Ovary (tissue), 9 donors: ENCODE measurements around the gene ADD1. TPM values are rescaled to one million over a fixed set of nuclear protein-coding genes. Genes with fewer than 3 reads are reported as not detected.

Experiments
- DNase-seq, 5 donors: peaks; one replicate each; pipeline ENCODE4 v3.0.0-alpha.2; 2019 to 2020
- H3K27ac ChIP-seq, 2 donors: fragments of 200-600 bp; one replicate each; pipeline versions ENCODE4 v1.5.1 to v1.8.0; 2019 to 2022
- H3K27me3 ChIP-seq: fragments of 200-600 bp; one replicate; pipeline ENCODE4 v1.8.0; 2022
- H3K36me3 ChIP-seq: fragments of 200-600 bp; sonication (generic); one replicate; pipeline ENCODE4 v1.5.1; 2019
- H3K4me1 ChIP-seq: one replicate; pipeline ENCODE4 v1.8.1; 2013; ENCODE audit warnings: mild to moderate bottlenecking, moderate library complexity; ENCODE audit not compliant: insufficient read depth
- H3K4me3 ChIP-seq: fragments of 200-600 bp; sonication (generic); one replicate; pipeline ENCODE4 v1.5.1; 2017
- H3K9me3 ChIP-seq, 2 donors: fragments of 200-600 bp in 1 of 2; sonication (generic) in 1 of 2; one replicate each; pipeline versions ENCODE4 v1.5.1 to v1.8.1; 2013 to 2019; ENCODE audit warnings: mild to moderate bottlenecking in 1 of 2, moderate library complexity in 1 of 2
- EP300 ChIP-seq: sonication (generic); formaldehyde crosslinking; IDR thresholded peaks from one replicate; pipeline ENCODE4 v1.6.1; 2017; ENCODE audit warnings: antibody characterized with exemption
- POLR2A ChIP-seq: fragments of 450-650 bp; IDR thresholded peaks from one replicate; pipeline ENCODE4 v1.6.1; 2017; ENCODE audit warnings: antibody characterized with exemption, mild to moderate bottlenecking, moderate library complexity
- WGBS, 3 donors: extraction: QIAGEN DNeasy Blood & Tissue Kit in 1 of 3; methylation state at CpG; one replicate each; pipeline versions ENCODE4 v1.1.5 to v1.1.7; 2013 to 2017; 5-methylcytosine and 5-hydroxymethylcytosine counted together
- intact Hi-C, 4 donors: fragments of 100-400 bp; cut with DNase I; formaldehyde crosslinking; loops; one replicate each; pipeline versions ENCODE4 v1.11.0 to v1.15.1; 2022 to 2023
- polyA plus RNA-seq, 2 donors: library from polyadenylated mRNA; stranded (reverse); fragments of 200-250 nt in 1 of 2; fragments of 350-450 nt in 1 of 2; fragmentation: Illumina TruSeq in 1 of 2; extraction: RNeasy Lipid Tissue Mini Kit (QIAGEN cat#74804) in 1 of 2; gene quantifications; one replicate each; pipeline ENCODE4 v1.2.3, GENCODE V29; 2013 to 2014
- total RNA-seq, 7 donors: library from RNA; depleted of rRNA in 2 of 7; stranded (reverse); fragments of >200 nt in 2 of 7; fragmentation: NEBNext Ultra II Directional in 3 of 7; extraction: Animal tissue kit (Norgen Biotek cat#: 25700) in 3 of 7; gene quantifications; one replicate each; pipeline versions ENCODE4 v1.1.0 to v1.2.4, GENCODE V29; 2016 to 2023
- TF ChIP-seq, protein P1 (sequence below), 3 donors: fragments of 450-650 bp in 2 of 3; fragments of 200-600 bp in 1 of 3; IDR thresholded peaks; one replicate each; pipeline versions ENCODE4 v1.5.1 to v1.8.0; 2016 to 2022; ENCODE audit warnings: antibody characterized with exemption in 3 of 3, mild to moderate bottlenecking in 1 of 3
- donor health status: DM: no; HTN: no; CAD: no; lungs with moderate emphysema.
- donor health status: DM: no; HTN: no; CAD: no.
- donor health status: Bipolar disorder and iron deficiency.
- donor health status: DM: yes; HTN: yes; CAD: no.
- donor health status: DM: no; HTN: no; CAD: no.
- donor health status: DM: yes; HTN: yes; CAD: no.

Gene ADD1
- total and polyA plus RNA-seq, 9 donors = 166 to 447 (median 365) TPM

DNA sequence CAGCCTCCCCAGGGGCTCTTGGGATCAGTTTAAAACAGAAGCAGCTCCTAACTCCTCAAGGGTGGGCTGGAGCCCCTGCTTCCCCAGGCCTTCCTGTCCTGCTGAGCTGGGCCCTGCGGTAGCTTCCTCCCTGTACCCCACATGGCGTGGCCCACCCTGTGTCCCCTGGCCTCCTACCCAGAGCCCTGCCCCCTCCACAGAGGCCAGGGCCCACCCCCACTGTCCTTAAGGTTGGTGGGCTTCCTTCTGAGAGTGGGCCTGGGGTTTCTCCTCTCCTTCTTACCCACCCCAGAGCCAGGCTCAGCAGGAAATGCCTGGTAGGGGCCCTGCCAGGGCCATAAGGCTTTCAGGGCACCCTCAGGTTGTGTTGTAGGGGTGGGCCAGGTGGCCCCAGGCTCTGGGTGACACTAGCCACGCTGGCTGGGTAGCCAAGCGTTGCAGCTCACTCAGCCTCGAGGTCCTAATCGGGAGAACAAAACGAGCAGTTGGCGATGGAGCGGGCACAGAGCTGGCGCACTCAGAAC lies 39.1 kb upstream of the ADD1 start:
- H3K27ac ChIP-seq = no peak overlapping the region
- peaks cover 28% of the 10 kb centered on the region for H3K4me1 ChIP-seq
- no peak for TF ChIP-seq POLR2A
- TF ChIP-seq EP300 = no peak
- TF ChIP-seq, protein P1, sequence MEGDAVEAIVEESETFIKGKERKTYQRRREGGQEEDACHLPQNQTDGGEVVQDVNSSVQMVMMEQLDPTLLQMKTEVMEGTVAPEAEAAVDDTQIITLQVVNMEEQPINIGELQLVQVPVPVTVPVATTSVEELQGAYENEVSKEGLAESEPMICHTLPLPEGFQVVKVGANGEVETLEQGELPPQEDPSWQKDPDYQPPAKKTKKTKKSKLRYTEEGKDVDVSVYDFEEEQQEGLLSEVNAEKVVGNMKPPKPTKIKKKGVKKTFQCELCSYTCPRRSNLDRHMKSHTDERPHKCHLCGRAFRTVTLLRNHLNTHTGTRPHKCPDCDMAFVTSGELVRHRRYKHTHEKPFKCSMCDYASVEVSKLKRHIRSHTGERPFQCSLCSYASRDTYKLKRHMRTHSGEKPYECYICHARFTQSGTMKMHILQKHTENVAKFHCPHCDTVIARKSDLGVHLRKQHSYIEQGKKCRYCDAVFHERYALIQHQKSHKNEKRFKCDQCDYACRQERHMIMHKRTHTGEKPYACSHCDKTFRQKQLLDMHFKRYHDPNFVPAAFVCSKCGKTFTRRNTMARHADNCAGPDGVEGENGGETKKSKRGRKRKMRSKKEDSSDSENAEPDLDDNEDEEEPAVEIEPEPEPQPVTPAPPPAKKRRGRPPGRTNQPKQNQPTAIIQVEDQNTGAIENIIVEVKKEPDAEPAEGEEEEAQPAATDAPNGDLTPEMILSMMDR (IDR thresholded peaks at IDR 0.05) = no peak
- no peaks in the 10 kb centered on the region for H3K27me3 ChIP-seq
- WGBS, 3 donors = 92 to 99% (median 93%) methylated on average over 10 of the region's 10 CpGs
- peak in 2 of 5 donors; percentile 17 to 37 for DNase-seq
- no peak overlapping the region for H3K4me3 ChIP-seq
- no peaks in the 10 kb centered on the region for H3K9me3 ChIP-seq
- H3K36me3 ChIP-seq = no peaks in the 10 kb centered on the region
- intact Hi-C loops = no loop called here

DNA sequence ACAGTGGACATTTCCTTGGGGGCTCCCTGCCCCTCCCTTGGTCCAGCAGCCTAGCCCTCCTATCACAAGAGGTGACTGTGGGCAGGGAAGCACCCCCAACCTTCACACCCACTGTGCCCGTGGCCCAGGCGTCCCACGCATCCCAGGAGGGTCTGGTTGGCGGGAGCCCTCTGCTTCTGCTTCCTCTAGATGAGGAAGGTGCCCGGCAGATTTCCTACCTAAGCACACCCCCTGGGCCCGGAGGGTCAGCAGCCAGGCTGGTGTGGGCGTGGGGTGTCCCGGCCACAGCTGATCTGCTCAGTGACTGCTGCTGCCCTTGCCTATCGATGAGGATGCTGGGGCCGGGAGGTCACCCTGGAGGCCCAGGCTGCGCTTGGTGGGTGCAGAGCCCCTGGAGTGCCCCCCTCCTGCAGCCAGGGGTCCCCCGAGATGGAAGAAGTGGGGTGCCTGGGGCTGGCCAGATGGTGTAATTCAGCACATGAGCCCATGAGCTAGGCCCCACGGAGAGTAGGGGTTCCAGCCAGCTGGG lies 38.6 kb upstream of the ADD1 start:
- intact Hi-C loops = no loop called here
- 89 to 93% (median 91%) methylated on average over 13 of the region's 13 CpGs for WGBS, 3 donors
- Histone ChIP-seq H3K27me3 (no peaks in the 10 kb centered on the region), H3K27ac (peak overlapping the region in 1 of 2 donors; percentile 6), H3K9me3 (no peaks in the 10 kb centered on the region), H3K36me3 (no peaks in the 10 kb centered on the region), H3K4me3 (no peak overlapping the region), H3K4me1 (peaks cover 27% of the 10 kb centered on the region)
- DNase-seq = peak in 2 of 5 donors; percentile 23 to 33
- TF ChIP-seq, protein P1 (IDR thresholded peaks at IDR 0.05) = no peak
- TF ChIP-seq POLR2A (no peak), EP300 (no peak)

DNA sequence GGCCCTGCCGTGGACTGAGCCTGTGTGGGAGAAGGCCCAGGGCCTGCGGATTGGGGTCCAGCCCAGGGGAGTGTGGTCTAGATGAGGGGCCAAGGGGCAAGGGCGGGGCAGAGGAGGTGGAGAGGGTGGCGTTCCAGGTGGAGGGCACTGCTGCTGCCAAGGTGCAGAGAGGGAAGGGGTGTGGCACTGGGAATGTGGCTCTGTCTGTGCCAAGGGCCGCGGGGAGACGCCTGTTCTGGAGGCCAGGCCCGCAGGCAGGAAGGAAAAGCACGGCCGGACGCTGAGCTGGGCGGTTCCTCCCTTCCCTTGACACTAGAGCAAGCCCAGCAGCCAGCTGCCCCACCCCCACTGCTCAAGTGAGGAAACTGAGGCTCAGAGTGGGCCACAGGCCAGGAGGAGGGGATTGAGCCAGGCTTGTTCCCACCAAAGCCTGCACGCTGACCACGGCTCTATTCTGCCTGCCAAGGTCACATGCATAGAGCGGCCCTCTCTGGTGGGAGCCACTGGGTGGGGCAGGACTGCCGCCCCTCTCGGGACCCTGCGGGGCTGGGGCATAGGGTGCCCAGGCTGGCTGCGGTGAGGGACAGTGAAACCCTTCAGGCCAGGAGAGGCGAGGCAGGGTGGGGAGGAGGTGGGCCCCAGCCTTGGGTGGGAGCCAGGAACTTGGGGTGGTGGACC lies 37.8 kb upstream of the ADD1 start:
- Histone ChIP-seq H3K27ac (no peak overlapping the region), H3K9me3 (no peaks in the 10 kb centered on the region), H3K27me3 (no peaks in the 10 kb centered on the region), H3K36me3 (no peaks in the 10 kb centered on the region), H3K4me3 (no peak overlapping the region), H3K4me1 (peaks cover 20% of the 10 kb centered on the region)
- TF ChIP-seq, protein P1 (IDR thresholded peaks at IDR 0.05) = no peak
- no peak for TF ChIP-seq POLR2A
- no peak for TF ChIP-seq EP300
- 63 to 72% (median 65%) methylated on average over 18 to 20 of the region's 20 CpGs for WGBS, 3 donors
- peak in 2 of 5 donors; percentile 48 to 57 for DNase-seq
- intact Hi-C loops = no loop called here

DNA sequence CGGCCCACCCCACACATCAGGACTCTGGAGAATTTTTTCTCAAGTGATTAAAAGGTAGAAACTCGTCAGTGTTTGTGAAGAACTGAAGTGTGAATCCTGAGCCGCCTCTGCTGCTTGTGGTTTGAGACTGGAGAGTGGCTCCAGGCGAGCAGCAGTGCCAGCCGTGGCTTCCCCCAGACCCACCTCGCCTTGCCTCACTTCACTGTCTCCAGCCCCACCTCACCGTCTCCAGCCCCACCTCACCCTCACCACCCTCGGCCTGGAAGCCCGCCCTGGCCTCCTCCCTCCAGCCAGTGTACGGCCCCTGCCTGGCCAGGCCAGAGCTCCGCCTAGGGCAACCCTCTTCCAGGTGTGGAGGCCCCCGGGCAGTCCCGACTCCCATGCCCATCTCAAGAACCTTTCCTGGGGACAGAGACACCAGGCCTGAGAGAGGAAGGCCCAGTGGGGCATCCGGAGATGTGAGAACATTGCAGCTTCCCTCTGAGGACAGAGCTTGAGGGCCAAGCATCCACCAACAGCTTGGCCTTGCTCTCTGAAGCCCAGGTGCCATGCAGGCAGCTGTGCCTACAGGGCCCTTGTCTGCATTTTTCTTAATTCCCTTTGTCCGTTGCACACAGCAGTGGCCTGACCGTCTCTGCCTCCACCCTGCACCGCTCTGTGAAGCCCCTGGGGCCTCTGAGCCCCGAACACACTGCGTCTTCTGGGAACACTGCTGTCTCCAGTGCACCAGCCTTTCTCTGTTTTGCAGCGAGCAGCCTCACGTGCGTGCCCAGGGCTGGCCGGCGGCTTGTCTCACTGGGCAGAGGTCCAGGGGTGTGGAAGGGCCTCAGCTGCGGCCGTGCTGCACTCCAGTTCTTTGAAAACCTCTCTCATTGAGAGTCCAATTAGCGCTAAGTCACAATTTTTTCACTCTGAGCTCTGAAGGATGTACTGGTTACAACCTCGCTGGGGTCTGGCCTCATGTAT lies 37.0 kb upstream of the ADD1 start:
- Histone ChIP-seq H3K4me1 (peaks cover 18% of the 10 kb centered on the region), H3K27ac (no peak overlapping the region), H3K27me3 (no peaks in the 10 kb centered on the region), H3K4me3 (no peak overlapping the region), H3K9me3 (no peaks in the 10 kb centered on the region), H3K36me3 (no peaks in the 10 kb centered on the region)
- peak; percentile 79 to 88 (median 84) for DNase-seq
- intact Hi-C loops = no loop called here
- 41 to 50% (median 47%) methylated on average over 28 of the region's 28 CpGs for WGBS, 3 donors
- TF ChIP-seq, protein P1 (IDR thresholded peaks at IDR 0.05) = no peak
- TF ChIP-seq POLR2A = no peak
- TF ChIP-seq EP300 = no peak
